Cardiac fibroblast (primary cell): ENCODE measurements around the gene USO1.

Experiments used
- DNase-seq, 2 donors: peaks; one replicate each; pipeline versions ENCODE4 v3.0.0 to v3.0.0-alpha.2; 2010; ENCODE audit warnings: low read depth in 2 of 2
- H3K4me3 ChIP-seq, 2 donors: replicated peaks in 1 of 2; 1 replicate in 1 of 2; 2 replicates in 1 of 2; pipeline ENCODE4 v1.5.1; 2011; ENCODE audit warnings: low read depth in 2 of 2, low read length in 2 of 2, mild to moderate bottlenecking in 2 of 2, moderate library complexity in 1 of 2
- CTCF ChIP-seq: IDR thresholded peaks from one replicate; pipeline ENCODE4 v1.5.1; 2011; ENCODE audit warnings: low read depth, mild to moderate bottlenecking, low read length, inconsistent platforms

Gene USO1

DNA sequence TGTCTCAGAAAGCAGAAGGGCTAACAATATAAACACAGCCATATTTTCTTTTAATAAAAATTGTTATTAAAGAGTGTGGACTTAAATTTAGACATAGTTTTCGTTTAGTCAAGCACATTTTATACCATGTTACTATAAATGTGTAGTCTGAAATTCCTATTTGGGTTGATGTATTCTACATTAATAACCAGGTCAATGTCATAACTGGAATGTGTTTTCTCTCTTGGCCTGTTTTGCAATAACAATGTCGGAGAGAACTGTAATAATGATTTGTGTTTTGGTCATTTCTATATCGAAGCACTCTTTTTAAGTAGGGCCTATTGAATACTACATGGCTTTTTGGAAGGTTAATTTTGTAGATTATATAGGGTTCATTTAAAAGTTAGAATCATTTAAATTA lies 5.5 kb downstream of the USO1 start:
- no peak overlapping the region for H3K4me3 ChIP-seq
- peak in 1 of 2 donors; percentile 35 for DNase-seq
- TF ChIP-seq CTCF: no peak

DNA sequence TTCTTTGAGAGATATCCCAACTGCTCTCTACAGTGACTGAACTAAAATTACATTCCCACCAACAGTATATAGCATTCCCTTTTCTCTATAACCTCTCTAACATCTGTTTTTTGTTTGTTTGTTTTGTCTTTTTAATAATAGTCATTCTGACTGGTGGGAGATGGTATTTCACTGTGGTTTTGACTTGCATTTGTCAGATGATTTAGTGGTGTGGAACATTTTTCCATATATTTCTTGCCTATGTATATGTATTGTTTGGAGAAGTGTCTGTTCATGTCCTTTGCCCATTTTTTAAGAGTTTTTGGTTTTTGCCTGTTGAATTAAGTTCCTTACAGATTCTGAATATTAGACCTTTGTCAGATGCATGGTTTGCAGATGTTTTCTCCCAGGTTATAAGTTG lies 9.0 kb downstream of the USO1 start:
- no peak overlapping the region for H3K4me3 ChIP-seq
- no peak for TF ChIP-seq CTCF
- peak in 1 of 2 donors; percentile 61 for DNase-seq

- no peak for TF ChIP-seq CTCF
- H3K4me3 ChIP-seq: no peak overlapping the region
- no peak for DNase-seq
Measured at GRCh38 chr4:75735525-75735924, 11.1 kb downstream of the USO1 start.

DNA sequence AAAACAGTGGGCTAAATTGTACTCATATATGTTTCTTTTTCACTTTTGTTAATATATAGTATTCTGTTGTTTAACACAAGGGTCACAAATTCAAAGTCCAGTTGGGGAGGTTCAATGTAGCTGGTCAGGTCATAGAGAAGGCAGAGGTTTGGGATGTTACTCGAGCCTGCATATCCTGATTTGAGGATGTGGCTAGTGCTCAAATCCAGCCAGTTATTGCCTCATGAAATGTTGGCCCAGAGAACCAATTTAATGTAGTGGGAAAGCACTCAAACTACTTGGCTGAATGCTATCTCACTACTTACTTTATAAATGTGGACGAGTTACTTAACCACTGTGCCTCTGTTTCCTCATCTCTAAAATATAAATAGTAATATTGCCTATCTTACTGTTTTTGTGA lies 12.5 kb downstream of the USO1 start:
- no peak for TF ChIP-seq CTCF
- peak in 1 of 2 donors; percentile 61 for DNase-seq
- no peak overlapping the region for H3K4me3 ChIP-seq

- TF ChIP-seq CTCF: no peak
- H3K4me3 ChIP-seq: no peak overlapping the region
- no peak for DNase-seq
Measured at GRCh38 chr4:75737398-75737797, 13.0 kb downstream of the USO1 start.

- H3K4me3 ChIP-seq: no peak overlapping the region
- peak in 1 of 2 donors; percentile 26 for DNase-seq
- no peak for TF ChIP-seq CTCF
Measured at GRCh38 chr4:75741027-75741426, 16.6 kb downstream of the USO1 start.

DNA sequence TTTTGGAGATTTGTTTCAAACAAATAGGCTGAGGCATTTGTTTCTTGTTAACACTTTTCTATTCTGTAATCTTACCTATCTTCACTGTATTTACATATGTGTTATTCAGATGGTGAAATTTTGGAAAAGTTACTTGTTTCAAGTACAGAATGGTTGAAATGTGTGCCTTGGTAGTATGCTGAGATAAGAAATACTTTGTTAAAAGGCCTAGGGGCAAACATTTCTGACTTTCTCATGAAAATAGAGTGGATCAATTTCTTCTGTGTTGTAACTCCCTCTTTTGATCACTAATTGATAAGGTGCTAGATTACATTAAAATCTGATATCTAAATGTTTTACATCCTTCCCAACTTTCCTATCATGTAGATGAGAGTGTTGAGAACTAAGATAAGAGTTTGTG lies 18.1 kb downstream of the USO1 start:
- DNase-seq: no peak
- no peak for TF ChIP-seq CTCF
- no peak overlapping the region for H3K4me3 ChIP-seq
